Measurements from ENCODE around the gene PLEKHG7.

DNA sequence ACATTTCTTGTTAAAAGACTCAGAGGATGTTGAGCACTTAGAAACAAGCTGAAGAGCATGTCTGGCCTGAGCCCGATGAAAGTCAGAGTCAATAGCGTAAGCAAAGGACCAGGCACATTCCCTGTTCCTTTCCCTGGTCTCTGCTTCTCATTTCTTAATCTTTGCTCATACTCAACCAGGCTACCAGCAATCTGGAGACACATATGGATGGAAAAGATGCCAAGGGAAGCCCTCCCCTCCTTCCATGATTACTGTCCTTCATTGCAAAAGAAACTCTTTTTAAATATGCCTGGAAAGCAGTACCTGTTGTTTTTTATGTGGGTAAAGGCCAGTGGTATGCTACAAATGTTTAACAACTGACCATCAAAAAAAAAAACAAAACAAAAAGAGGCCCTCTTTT is 44.2 kb upstream of the PLEKHG7 start:
- TF ChIP-seq FOXM1 (IDR thresholded peaks at IDR 0.05; ENCODE audit: borderline replicate concordance) (no peak), LEF1 (IDR thresholded peaks at IDR 0.05; ENCODE audit: borderline replicate concordance) (no peak), SP1 (IDR thresholded peaks at IDR 0.05) (no peak), HDGF (IDR thresholded peaks at IDR 0.05; ENCODE audit: borderline replicate concordance) (no peak), ELF4 (IDR thresholded peaks at IDR 0.05) (no peak), FOXK2 (IDR thresholded peaks at IDR 0.05) (no peak), ZNF384 (IDR thresholded peaks at IDR 0.05) (no peak), ARNT (IDR thresholded peaks at IDR 0.05) (no peak), BHLHE40 (IDR thresholded peaks at IDR 0.05; ENCODE audit: borderline replicate concordance) (no peak), NFRKB (IDR thresholded peaks at IDR 0.05) (no peak), SUZ12 (IDR thresholded peaks at IDR 0.05) (no peak)
- TF ChIP-seq, protein P1, sequence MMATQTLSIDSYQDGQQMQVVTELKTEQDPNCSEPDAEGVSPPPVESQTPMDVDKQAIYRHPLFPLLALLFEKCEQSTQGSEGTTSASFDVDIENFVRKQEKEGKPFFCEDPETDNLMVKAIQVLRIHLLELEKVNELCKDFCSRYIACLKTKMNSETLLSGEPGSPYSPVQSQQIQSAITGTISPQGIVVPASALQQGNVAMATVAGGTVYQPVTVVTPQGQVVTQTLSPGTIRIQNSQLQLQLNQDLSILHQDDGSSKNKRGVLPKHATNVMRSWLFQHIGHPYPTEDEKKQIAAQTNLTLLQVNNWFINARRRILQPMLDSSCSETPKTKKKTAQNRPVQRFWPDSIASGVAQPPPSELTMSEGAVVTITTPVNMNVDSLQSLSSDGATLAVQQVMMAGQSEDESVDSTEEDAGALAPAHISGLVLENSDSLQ (IDR thresholded peaks at IDR 0.05): no peak
